NT2/D1 (cell line): ENCODE results near the gene KIAA1586.

Source experiments
- YY1 ChIP-seq: IDR thresholded peaks from 2 replicates; pipeline ENCODE4 v1.6.1; 2011; ENCODE audit not compliant: insufficient read length, insufficient read depth
- ZNF274 ChIP-seq: IDR thresholded peaks from 2 replicates; pipeline ENCODE4 v1.6.1; 2011; ENCODE audit warnings: mild to moderate bottlenecking, low read depth, low read length

DNA sequence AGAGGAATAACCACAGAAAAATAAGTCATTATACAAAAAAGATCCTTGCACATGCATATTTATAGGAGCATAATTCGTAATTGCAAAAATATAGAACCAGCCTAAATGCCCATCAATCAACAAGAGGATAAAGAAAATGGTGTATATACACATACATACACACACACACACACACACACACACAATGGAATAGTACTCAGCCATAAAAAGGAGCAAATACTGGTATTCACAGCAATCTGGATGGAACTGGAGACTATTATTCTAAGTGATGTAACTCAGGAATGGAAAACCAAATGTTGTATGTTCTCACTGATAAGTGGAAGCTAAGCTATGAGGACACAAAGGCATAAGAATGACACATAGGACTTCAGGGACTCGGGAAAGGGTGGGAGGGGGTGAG lies 1.9 kb upstream of the KIAA1586 start:
- TF ChIP-seq ZNF274 (no peak), YY1 (no peak)
